K562 (cell line): Measurements from ENCODE around the gene STYX. TPM values are rescaled to one million over a fixed set of nuclear protein-coding genes. Genes with fewer than 3 reads are reported as not detected.

Experiments
- ATAC-seq: fragments of 200-7000 bp; cut with Tn5 transposase; 3 replicates; pipeline ENCODE4 v1.9.1; 2020; ENCODE audit warnings: moderate library complexity
- BruUV-seq: library from RNA; stranded (reverse); fragments of 400-500 nt; replicated peaks from 2 replicates; lab custom pipeline; 2021; lab: Mats Ljungman, UMichigan
- CTCF ChIA-PET: fragments of 300-600 bp; formaldehyde crosslinking; extraction: SDS; loops from one replicate; lab custom pipeline; 2021; ENCODE audit warnings: low intra/inter-chr PET ratio; lab: Yijun Ruan, JAX
- POLR2A ChIA-PET: fragments of 300-600, 350-650 bp; sonication (Branson Sonifier 250); formaldehyde crosslinking; extraction: SDS; loops from one replicate; lab custom pipeline; 2021; ENCODE audit warnings: antibody characterized with exemption, inconsistent platforms; lab: Yijun Ruan, JAX
- DNase-seq, 4 experiments: peaks; one replicate each; pipeline versions ENCODE4 v3.0.0 to v3.0.0-alpha.2; 2011 to 2018; ENCODE audit warnings: low spot score in 3 of 4, mixed read lengths in 3 of 4; ENCODE audit errors: extremely low read depth in 1 of 4
- FAIRE-seq: peaks from 2 replicates; lab custom pipeline; 2011; peaks lifted over from hg19 to GRCh38; lab: Jason Lieb, UNC
- H2AFZ ChIP-seq: 2 replicates; pipeline ENCODE4 v1.6.0; 2011; ENCODE audit warnings: low read depth, low read length, control low read depth, inconsistent platforms
- H3K27ac ChIP-seq: fragments of 200-600 bp; 3 replicates; pipeline ENCODE4 v1.8.0; 2011; ENCODE audit warnings: low read depth, mild to moderate bottlenecking, control low read depth, inconsistent platforms, low read length, moderate library complexity, mixed read lengths; ENCODE audit errors: extremely low read depth
- H3K27me3 ChIP-seq, 2 experiments: fragments of 300-600 bp in 1 of 2; 2 replicates in 1 of 2; 3 replicates in 1 of 2; pipeline versions ENCODE4 v1.6.0 to v1.8.0; 2011; ENCODE audit warnings: inconsistent platforms in 2 of 2, low read length in 2 of 2, mild to moderate bottlenecking in 1 of 2, mixed read lengths in 1 of 2, moderate library complexity in 1 of 2; ENCODE audit not compliant: control insufficient read depth in 2 of 2, insufficient read depth in 2 of 2
- H3K36me3 ChIP-seq: fragments of 300-600 bp; 3 replicates; pipeline ENCODE4 v1.8.0; 2011; ENCODE audit warnings: mild to moderate bottlenecking, low read length, inconsistent platforms; ENCODE audit not compliant: control insufficient read depth, insufficient read depth
- H3K4me1 ChIP-seq, 2 experiments: fragments of 200-600 bp in 1 of 2; replicated peaks in 1 of 2; 2 replicates in 1 of 2; 3 replicates in 1 of 2; pipeline versions ENCODE4 v1.5.1 to v1.8.0; 2011; ENCODE audit warnings: inconsistent platforms in 2 of 2, low read length in 2 of 2, mild to moderate bottlenecking in 1 of 2, mixed read lengths in 1 of 2, moderate library complexity in 1 of 2; ENCODE audit not compliant: control insufficient read depth in 2 of 2, insufficient read depth in 2 of 2
- H3K4me2 ChIP-seq: 2 replicates; pipeline ENCODE4 v1.6.1; 2011; ENCODE audit warnings: low read length, control low read depth, inconsistent platforms, mixed read lengths; ENCODE audit not compliant: insufficient read depth
- H3K4me3 ChIP-seq: fragments of 200-600 bp; sonication (generic), shearing (Covaris generic); 2 replicates; pipeline ENCODE4 v1.5.1; 2016; ENCODE audit warnings: control low read depth, inconsistent platforms
- H3K79me2 ChIP-seq: fragments of 200-600 bp; 3 replicates; pipeline ENCODE4 v1.8.0; 2011; ENCODE audit warnings: low read length, inconsistent platforms; ENCODE audit not compliant: control insufficient read depth, insufficient read depth
- H3K9ac ChIP-seq, 2 experiments: 2 replicates each; pipeline versions ENCODE4 v1.6.0 to v1.6.1; 2011; ENCODE audit warnings: low read depth in 2 of 2, low read length in 2 of 2, control low read depth in 1 of 2, inconsistent platforms in 1 of 2, mild to moderate bottlenecking in 1 of 2, mixed read lengths in 1 of 2; ENCODE audit not compliant: insufficient read depth in 1 of 2
- H3K9me1 ChIP-seq: one replicate; pipeline ENCODE4 v1.6.0; 2011; ENCODE audit warnings: inconsistent platforms, mild to moderate bottlenecking, low read length, moderate library complexity; ENCODE audit not compliant: control insufficient read depth, insufficient read depth
- H3K9me3 ChIP-seq: replicated peaks from 2 replicates; pipeline ENCODE4 v1.5.1; 2011; ENCODE audit warnings: low read depth, low read length, inconsistent platforms; ENCODE audit not compliant: control insufficient read depth, insufficient read depth
- H4K20me1 ChIP-seq: replicated peaks from 2 replicates; pipeline ENCODE4 v1.6.1; 2011; ENCODE audit warnings: low read length, inconsistent platforms, mixed read lengths; ENCODE audit not compliant: control insufficient read depth, insufficient read depth
- ATF6 ChIP-seq: sonication (generic); formaldehyde crosslinking; IDR thresholded peaks from 2 replicates; pipeline ENCODE4 v1.4.0; 2020; ENCODE audit warnings: mild to moderate bottlenecking, missing genetic modification reagents
- BRD9 ChIP-seq: fragments of 450-650 bp; IDR thresholded peaks from 2 replicates; pipeline ENCODE4 v1.6.1; 2018; ENCODE audit warnings: low read depth; ENCODE audit not compliant: partially characterized antibody
- CHD1 ChIP-seq: fragments of 200-600 bp; sonication (generic); IDR thresholded peaks from one replicate; pipeline ENCODE4 v1.6.1; 2012; ENCODE audit warnings: mild to moderate bottlenecking, moderate library complexity, low read length, inconsistent platforms
- IRF9 ChIP-seq: fragments of 450-650 bp; IDR thresholded peaks from 2 replicates; pipeline ENCODE4 v1.6.1; 2016; ENCODE audit warnings: missing biosample characterization, missing genetic modification characterization
- KDM5B ChIP-seq: fragments of 200-600 bp; sonication (generic); IDR thresholded peaks from 2 replicates; pipeline ENCODE4 v1.6.1; 2012; ENCODE audit warnings: low read depth, mild to moderate bottlenecking, moderate library complexity, low read length, control low read depth, inconsistent platforms; ENCODE audit not compliant: insufficient replicate concordance
- MEF2A ChIP-seq: IDR thresholded peaks from 2 replicates; pipeline ENCODE4 v1.6.1; 2011; ENCODE audit warnings: low read depth, mild to moderate bottlenecking, low read length, moderate library complexity; ENCODE audit not compliant: control insufficient read depth
- NR2F6 ChIP-seq: fragments of 450-650 bp; formaldehyde crosslinking; IDR thresholded peaks from 2 replicates; pipeline ENCODE4 v1.4.0; 2020; ENCODE audit warnings: mild to moderate bottlenecking
- POLR2AphosphoS5 ChIP-seq: IDR thresholded peaks from 2 replicates; pipeline ENCODE4 v1.6.1; 2011; ENCODE audit warnings: mild to moderate bottlenecking, low read depth, low read length, moderate library complexity; ENCODE audit not compliant: control insufficient read depth, insufficient read depth
- TSC22D4 ChIP-seq: fragments of 450-650 bp; IDR thresholded peaks from 2 replicates; pipeline ENCODE4 v1.6.1; 2016; ENCODE audit warnings: missing genetic modification characterization, missing biosample characterization, control low read depth
- ZNF174 ChIP-seq: fragments of 250-450 bp; sonication (Bioruptor Pico); IDR thresholded peaks from 2 replicates; pipeline ENCODE4 v1.4.0; 2020; ENCODE audit warnings: mild to moderate bottlenecking
- ZNF445 ChIP-seq: fragments of 250-450 bp; sonication (Bioruptor Pico); IDR thresholded peaks from 2 replicates; pipeline ENCODE4 v1.4.0; 2020; ENCODE audit warnings: low read depth, mild to moderate bottlenecking, moderate library complexity
- WGBS: fragments of 100-300 bp; shearing (Covaris generic); methylation state at CpG from one replicate; pipeline ENCODE4 v1.1.6; 2016; ENCODE audit warnings: low coverage, mixed read lengths; ENCODE audit not compliant: insufficient coverage; ENCODE audit errors: missing lambda C conversion rate; 5-methylcytosine and 5-hydroxymethylcytosine counted together
- in situ Hi-C: fragments of 300-500 bp; cut with MboI; formaldehyde crosslinking; loops from 4 replicates; pipeline ENCODE4 v1.15.0; 2018; ENCODE audit warnings: inconsistent platforms, mixed read lengths
- intact Hi-C: fragments of 100-400 bp; cut with micrococcal nuclease; formaldehyde crosslinking; loops from 2 replicates; pipeline ENCODE4 v1.14.2; 2022
- polyA plus RNA-seq, 8 experiments: library from polyadenylated mRNA; depleted of rRNA in 4 of 8; stranded (reverse) in 5 of 8; unstranded in 3 of 8; fragments of >200 nt; fragmentation: Nextera tagmentation in 2 of 8; fragmentation: Illumina TruSeq in 1 of 8; extraction: Ambion mirVana in 2 of 8; extraction: Trizol in 1 of 8; gene quantifications; 2 replicates each; pipeline versions ENCODE4 v1.2.1 to v1.2.3, GENCODE V29; 2011 to 2014; ENCODE audit warnings: inconsistent platforms in 1 of 8, missing spikeins in 1 of 8
- total RNA-seq, 7 experiments: library from RNA; depleted of rRNA in 6 of 7; stranded (reverse); fragments of >200 nt in 6 of 7; fragmentation: Illumina TruSeq in 2 of 7; extraction: Trizol in 2 of 7; gene quantifications; 2 replicates each; pipeline versions ENCODE4 v1.2.1 to v1.2.3, GENCODE V29; 2011 to 2021; ENCODE audit warnings: low replicate concordance in 1 of 7
- TF ChIP-seq, protein P1 (sequence below): sonication (generic); formaldehyde crosslinking; IDR thresholded peaks from 2 replicates; pipeline ENCODE4 v1.8.0; 2023; ENCODE audit warnings: mild to moderate bottlenecking, missing genetic modification reagents

The STYX gene
- total and polyA plus RNA-seq, 9 of the 15 experiments (the other 6 are each of a cell fraction or from before 2014, with no cell fraction given): 5.0 to 15.4 (median 10.6) TPM

DNA sequence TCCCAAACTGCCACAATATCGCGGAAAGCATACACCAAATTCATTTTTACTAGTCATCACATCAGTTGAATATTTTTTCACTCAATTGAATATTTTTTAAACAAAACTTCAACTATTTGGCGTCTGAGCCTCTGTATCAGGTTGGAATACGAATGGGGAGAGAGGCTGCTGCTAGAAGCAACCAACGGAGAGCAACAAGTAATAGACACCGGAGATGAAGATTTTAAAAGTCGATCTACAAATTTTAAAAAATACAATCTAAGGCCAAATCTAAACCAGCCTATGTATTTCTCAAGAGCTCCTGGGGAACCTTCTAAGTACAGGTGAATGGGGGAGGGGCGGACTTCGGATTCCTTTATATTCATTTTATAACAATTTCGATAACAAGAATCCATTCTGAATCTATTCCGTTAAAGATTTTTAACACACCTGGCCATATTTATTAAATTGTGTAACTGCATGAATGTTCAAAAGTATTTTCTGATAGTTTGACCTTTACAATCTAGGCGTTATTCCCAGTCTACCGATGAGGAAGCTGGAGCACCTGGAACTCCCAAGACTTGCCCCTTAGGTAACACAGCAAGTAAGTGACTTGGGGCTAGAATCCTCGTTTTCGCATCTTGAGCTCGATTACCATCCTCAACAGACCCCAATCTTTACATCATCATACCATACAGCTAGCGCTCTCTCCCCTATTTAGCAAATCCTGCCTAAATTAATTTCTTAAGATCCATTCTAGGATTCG lies 60.2 kb downstream of the STYX start:
- Histone ChIP-seq H3K36me3 (peaks cover 5% of the 10 kb centered on the region; the same call in 1 of the 3 replicates), H2AFZ (peak overlapping the region; percentile 82; the same call in 1 of the 2 replicates), H3K4me3 (peak overlapping the region; percentile 66), H3K9me3 (no peaks in the 10 kb centered on the region), H3K27me3 (no peaks in the 10 kb centered on the region), H3K79me2 (peaks cover 51% of the 10 kb centered on the region), H3K9ac (peak overlapping the region; percentile 67 to 83; a peak in 3 of 4 replicates), H3K4me1 (peaks cover 10 to 16% of the 10 kb centered on the region in 2 experiments; a peak in 4 of 5 replicates), H3K9me1 (no peaks in the 10 kb centered on the region), H4K20me1 (0 out of 2 replicates have a peak, but pooled peaks cover 4% of the 10 kb centered on the region), H3K27ac (peak overlapping the region; percentile 20; the same call in 2 of the 3 replicates), H3K4me2 (peak overlapping the region; percentile 88)
- in situ Hi-C loops (no loop called here), intact Hi-C loops (loop anchor here (10.0 kb wide), 1 partner anchor 365 kb away; the partner anchor contains the start of gene DDHD1)
- POLR2A ChIA-PET: no interaction called here
- BruUV-seq: TSS peak; percentile 47
- peak; percentile 8; the same call in 1 of the 3 replicates for ATAC-seq
- peak in 2 of 4 experiments; percentile 11 to 15 for DNase-seq
- FAIRE-seq: no peak
- 2% methylated on average over 17 of the region's 18 CpGs for whole genome bisulfite sequencing
- CTCF ChIA-PET: no interaction called here
- TF ChIP-seq BRD9: no peak
- TF ChIP-seq KDM5B: no peak
- TF ChIP-seq CHD1: no peak
- TF ChIP-seq ZNF445 (CRISPR knock-in tag): no peak
- TF ChIP-seq ZNF174: no peak
- TF ChIP-seq IRF9: no peak
- no peak for TF ChIP-seq NR2F6 (CRISPR knock-in tag)
- no peak for TF ChIP-seq TSC22D4 (tag)
- no peak for TF ChIP-seq POLR2AphosphoS5
- no peak for TF ChIP-seq ATF6 (CRISPR knock-in tag)
- TF ChIP-seq MEF2A: no peak
- TF ChIP-seq, protein P1, sequence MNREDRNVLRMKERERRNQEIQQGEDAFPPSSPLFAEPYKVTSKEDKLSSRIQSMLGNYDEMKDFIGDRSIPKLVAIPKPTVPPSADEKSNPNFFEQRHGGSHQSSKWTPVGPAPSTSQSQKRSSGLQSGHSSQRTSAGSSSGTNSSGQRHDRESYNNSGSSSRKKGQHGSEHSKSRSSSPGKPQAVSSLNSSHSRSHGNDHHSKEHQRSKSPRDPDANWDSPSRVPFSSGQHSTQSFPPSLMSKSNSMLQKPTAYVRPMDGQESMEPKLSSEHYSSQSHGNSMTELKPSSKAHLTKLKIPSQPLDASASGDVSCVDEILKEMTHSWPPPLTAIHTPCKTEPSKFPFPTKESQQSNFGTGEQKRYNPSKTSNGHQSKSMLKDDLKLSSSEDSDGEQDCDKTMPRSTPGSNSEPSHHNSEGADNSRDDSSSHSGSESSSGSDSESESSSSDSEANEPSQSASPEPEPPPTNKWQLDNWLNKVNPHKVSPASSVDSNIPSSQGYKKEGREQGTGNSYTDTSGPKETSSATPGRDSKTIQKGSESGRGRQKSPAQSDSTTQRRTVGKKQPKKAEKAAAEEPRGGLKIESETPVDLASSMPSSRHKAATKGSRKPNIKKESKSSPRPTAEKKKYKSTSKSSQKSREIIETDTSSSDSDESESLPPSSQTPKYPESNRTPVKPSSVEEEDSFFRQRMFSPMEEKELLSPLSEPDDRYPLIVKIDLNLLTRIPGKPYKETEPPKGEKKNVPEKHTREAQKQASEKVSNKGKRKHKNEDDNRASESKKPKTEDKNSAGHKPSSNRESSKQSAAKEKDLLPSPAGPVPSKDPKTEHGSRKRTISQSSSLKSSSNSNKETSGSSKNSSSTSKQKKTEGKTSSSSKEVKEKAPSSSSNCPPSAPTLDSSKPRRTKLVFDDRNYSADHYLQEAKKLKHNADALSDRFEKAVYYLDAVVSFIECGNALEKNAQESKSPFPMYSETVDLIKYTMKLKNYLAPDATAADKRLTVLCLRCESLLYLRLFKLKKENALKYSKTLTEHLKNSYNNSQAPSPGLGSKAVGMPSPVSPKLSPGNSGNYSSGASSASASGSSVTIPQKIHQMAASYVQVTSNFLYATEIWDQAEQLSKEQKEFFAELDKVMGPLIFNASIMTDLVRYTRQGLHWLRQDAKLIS (CRISPR knock-in tag): no peak
